K562 (cell line): ENCODE data around the gene CAPN13. TPM values are rescaled to one million over a fixed set of nuclear protein-coding genes. Genes with fewer than 3 reads are reported as not detected.

ENCODE experiments used
- ATAC-seq: fragments of 200-7000 bp; cut with Tn5 transposase; 3 replicates; pipeline ENCODE4 v1.9.1; 2020; ENCODE audit warnings: moderate library complexity
- BruUV-seq: library from RNA; stranded (reverse); fragments of 400-500 nt; replicated peaks from 2 replicates; lab custom pipeline; 2021; lab: Mats Ljungman, UMichigan
- CTCF ChIA-PET: fragments of 300-600 bp; formaldehyde crosslinking; extraction: SDS; loops from one replicate; lab custom pipeline; 2021; ENCODE audit warnings: low intra/inter-chr PET ratio; lab: Yijun Ruan, JAX
- POLR2A ChIA-PET: fragments of 300-600, 350-650 bp; sonication (Branson Sonifier 250); formaldehyde crosslinking; extraction: SDS; loops from one replicate; lab custom pipeline; 2021; ENCODE audit warnings: antibody characterized with exemption, inconsistent platforms; lab: Yijun Ruan, JAX
- DNase-seq, 4 experiments: peaks; one replicate each; pipeline versions ENCODE4 v3.0.0 to v3.0.0-alpha.2; 2011 to 2018; ENCODE audit warnings: low spot score in 3 of 4, mixed read lengths in 3 of 4; ENCODE audit errors: extremely low read depth in 1 of 4
- FAIRE-seq: peaks from 2 replicates; lab custom pipeline; 2011; peaks lifted over from hg19 to GRCh38; lab: Jason Lieb, UNC
- H2AFZ ChIP-seq: 2 replicates; pipeline ENCODE4 v1.6.0; 2011; ENCODE audit warnings: low read depth, low read length, control low read depth, inconsistent platforms
- H3K27ac ChIP-seq: fragments of 200-600 bp; 3 replicates; pipeline ENCODE4 v1.8.0; 2011; ENCODE audit warnings: low read depth, mild to moderate bottlenecking, control low read depth, inconsistent platforms, low read length, moderate library complexity, mixed read lengths; ENCODE audit errors: extremely low read depth
- H3K27me3 ChIP-seq, 2 experiments: fragments of 300-600 bp in 1 of 2; 2 replicates in 1 of 2; 3 replicates in 1 of 2; pipeline versions ENCODE4 v1.6.0 to v1.8.0; 2011; ENCODE audit warnings: inconsistent platforms in 2 of 2, low read length in 2 of 2, mild to moderate bottlenecking in 1 of 2, mixed read lengths in 1 of 2, moderate library complexity in 1 of 2; ENCODE audit not compliant: control insufficient read depth in 2 of 2, insufficient read depth in 2 of 2
- H3K36me3 ChIP-seq: fragments of 300-600 bp; 3 replicates; pipeline ENCODE4 v1.8.0; 2011; ENCODE audit warnings: mild to moderate bottlenecking, low read length, inconsistent platforms; ENCODE audit not compliant: control insufficient read depth, insufficient read depth
- H3K4me1 ChIP-seq, 2 experiments: fragments of 200-600 bp in 1 of 2; replicated peaks in 1 of 2; 2 replicates in 1 of 2; 3 replicates in 1 of 2; pipeline versions ENCODE4 v1.5.1 to v1.8.0; 2011; ENCODE audit warnings: inconsistent platforms in 2 of 2, low read length in 2 of 2, mild to moderate bottlenecking in 1 of 2, mixed read lengths in 1 of 2, moderate library complexity in 1 of 2; ENCODE audit not compliant: control insufficient read depth in 2 of 2, insufficient read depth in 2 of 2
- H3K4me2 ChIP-seq: 2 replicates; pipeline ENCODE4 v1.6.1; 2011; ENCODE audit warnings: low read length, control low read depth, inconsistent platforms, mixed read lengths; ENCODE audit not compliant: insufficient read depth
- H3K4me3 ChIP-seq: fragments of 200-600 bp; sonication (generic), shearing (Covaris generic); 2 replicates; pipeline ENCODE4 v1.5.1; 2016; ENCODE audit warnings: control low read depth, inconsistent platforms
- H3K79me2 ChIP-seq: fragments of 200-600 bp; 3 replicates; pipeline ENCODE4 v1.8.0; 2011; ENCODE audit warnings: low read length, inconsistent platforms; ENCODE audit not compliant: control insufficient read depth, insufficient read depth
- H3K9ac ChIP-seq, 2 experiments: 2 replicates each; pipeline versions ENCODE4 v1.6.0 to v1.6.1; 2011; ENCODE audit warnings: low read depth in 2 of 2, low read length in 2 of 2, control low read depth in 1 of 2, inconsistent platforms in 1 of 2, mild to moderate bottlenecking in 1 of 2, mixed read lengths in 1 of 2; ENCODE audit not compliant: insufficient read depth in 1 of 2
- H3K9me1 ChIP-seq: one replicate; pipeline ENCODE4 v1.6.0; 2011; ENCODE audit warnings: inconsistent platforms, mild to moderate bottlenecking, low read length, moderate library complexity; ENCODE audit not compliant: control insufficient read depth, insufficient read depth
- H3K9me3 ChIP-seq: replicated peaks from 2 replicates; pipeline ENCODE4 v1.5.1; 2011; ENCODE audit warnings: low read depth, low read length, inconsistent platforms; ENCODE audit not compliant: control insufficient read depth, insufficient read depth
- H4K20me1 ChIP-seq: replicated peaks from 2 replicates; pipeline ENCODE4 v1.6.1; 2011; ENCODE audit warnings: low read length, inconsistent platforms, mixed read lengths; ENCODE audit not compliant: control insufficient read depth, insufficient read depth
- ATF3 ChIP-seq, 2 experiments: fragments of 450-650 bp in 1 of 2; sonication (generic) in 1 of 2; formaldehyde crosslinking in 1 of 2; IDR thresholded peaks in 1 of 2; conservative IDR thresholded peaks in 1 of 2; 2 replicates each; pipeline versions ENCODE4 v1.6.1 to v1.8.1; 2016 to 2023; ENCODE audit warnings: mild to moderate bottlenecking in 2 of 2, moderate library complexity in 2 of 2, inconsistent platforms in 1 of 2, missing genetic modification reagents in 1 of 2
- CHD1 ChIP-seq: fragments of 200-600 bp; sonication (generic); IDR thresholded peaks from one replicate; pipeline ENCODE4 v1.6.1; 2012; ENCODE audit warnings: mild to moderate bottlenecking, moderate library complexity, low read length, inconsistent platforms
- DIDO1 ChIP-seq: fragments of 450-650 bp; IDR thresholded peaks from 2 replicates; pipeline ENCODE4 v1.6.1; 2016; ENCODE audit warnings: low read depth, missing biosample characterization, missing genetic modification characterization
- DPF2 ChIP-seq: fragments of 450-650 bp; IDR thresholded peaks from 2 replicates; pipeline ENCODE4 v1.6.1; 2016
- EGR1 ChIP-seq: fragments of 450-650 bp; conservative IDR thresholded peaks from 2 replicates; pipeline ENCODE4 v1.6.1; 2017; ENCODE audit warnings: mild to moderate bottlenecking
- ERF ChIP-seq: fragments of 450-650 bp; formaldehyde crosslinking; IDR thresholded peaks from 2 replicates; pipeline ENCODE4 v1.4.0; 2020; ENCODE audit warnings: mild to moderate bottlenecking, mixed read lengths
- FOXP1 ChIP-seq: sonication (generic); formaldehyde crosslinking; IDR thresholded peaks from 2 replicates; pipeline ENCODE4 v1.8.0; 2022; ENCODE audit warnings: mild to moderate bottlenecking, missing genetic modification reagents
- GABPB1 ChIP-seq: sonication (generic); formaldehyde crosslinking; IDR thresholded peaks from 2 replicates; pipeline ENCODE4 v1.8.0; 2022; ENCODE audit warnings: mild to moderate bottlenecking, missing genetic modification reagents
- HNRNPK ChIP-seq: fragments of 200-400 bp; formaldehyde crosslinking; IDR thresholded peaks from one replicate; pipeline ENCODE4 v1.6.1; 2018; ENCODE audit warnings: mild to moderate bottlenecking, low read depth, low read length; ENCODE audit not compliant: poor library complexity, severe bottlenecking
- POLR2AphosphoS2 ChIP-seq: IDR thresholded peaks from 2 replicates; pipeline ENCODE4 v1.6.1; 2012; ENCODE audit warnings: low read length, improper control_type of control experiment
- RBM15 ChIP-seq: fragments of 200-400 bp; formaldehyde crosslinking; IDR thresholded peaks from 2 replicates; pipeline ENCODE4 v1.6.1; 2018; ENCODE audit warnings: mild to moderate bottlenecking, low read length, moderate library complexity; ENCODE audit not compliant: insufficient read depth
- SMC3 ChIP-seq: conservative IDR thresholded peaks from 2 replicates; pipeline ENCODE4 v1.6.1; 2011; ENCODE audit warnings: low read depth, low read length, improper control_type of control experiment; ENCODE audit not compliant: insufficient read depth
- ZBTB43 ChIP-seq: sonication (generic); formaldehyde crosslinking; IDR thresholded peaks from 2 replicates; pipeline ENCODE4 v1.8.0; 2023; ENCODE audit warnings: mild to moderate bottlenecking, missing genetic modification reagents
- ZNF239 ChIP-seq: fragments of 250-450 bp; sonication (Bioruptor Pico); IDR thresholded peaks from 2 replicates; pipeline ENCODE4 v1.4.0; 2020; ENCODE audit warnings: mild to moderate bottlenecking
- ZNF282 ChIP-seq: sonication (generic); formaldehyde crosslinking; IDR thresholded peaks from 2 replicates; pipeline ENCODE4 v1.8.1; 2023; ENCODE audit warnings: missing genetic modification reagents
- ZNF76 ChIP-seq: fragments of 250-450 bp; sonication (Bioruptor Pico); IDR thresholded peaks from 2 replicates; pipeline ENCODE4 v1.4.0; 2020; ENCODE audit warnings: mild to moderate bottlenecking, moderate library complexity, borderline replicate concordance
- WGBS: fragments of 100-300 bp; shearing (Covaris generic); methylation state at CpG from one replicate; pipeline ENCODE4 v1.1.6; 2016; ENCODE audit warnings: low coverage, mixed read lengths; ENCODE audit not compliant: insufficient coverage; ENCODE audit errors: missing lambda C conversion rate; 5-methylcytosine and 5-hydroxymethylcytosine counted together
- in situ Hi-C: fragments of 300-500 bp; cut with MboI; formaldehyde crosslinking; loops from 4 replicates; pipeline ENCODE4 v1.15.0; 2018; ENCODE audit warnings: inconsistent platforms, mixed read lengths
- intact Hi-C: fragments of 100-400 bp; cut with micrococcal nuclease; formaldehyde crosslinking; loops from 2 replicates; pipeline ENCODE4 v1.14.2; 2022
- polyA plus RNA-seq, 8 experiments: library from polyadenylated mRNA; depleted of rRNA in 4 of 8; stranded (reverse) in 5 of 8; unstranded in 3 of 8; fragments of >200 nt; fragmentation: Nextera tagmentation in 2 of 8; fragmentation: Illumina TruSeq in 1 of 8; extraction: Ambion mirVana in 2 of 8; extraction: Trizol in 1 of 8; gene quantifications; 2 replicates each; pipeline versions ENCODE4 v1.2.1 to v1.2.3, GENCODE V29; 2011 to 2014; ENCODE audit warnings: inconsistent platforms in 1 of 8, missing spikeins in 1 of 8
- total RNA-seq, 7 experiments: library from RNA; depleted of rRNA in 6 of 7; stranded (reverse); fragments of >200 nt in 6 of 7; fragmentation: Illumina TruSeq in 2 of 7; extraction: Trizol in 2 of 7; gene quantifications; 2 replicates each; pipeline versions ENCODE4 v1.2.1 to v1.2.3, GENCODE V29; 2011 to 2021; ENCODE audit warnings: low replicate concordance in 1 of 7

Gene CAPN13
- total and polyA plus RNA-seq, 9 of the 15 experiments (the other 6 are each of a cell fraction or from before 2014, with no cell fraction given), result not detected

GRCh38 chr2:30800159-30800558 lies 7.1 kb downstream of the CAPN13 start (continued):
- TF ChIP-seq ZBTB43 (CRISPR knock-in tag) (no peak), RBM15 (no peak), GABPB1 (CRISPR knock-in tag) (no peak), ZNF282 (CRISPR knock-in tag) (no peak)

GRCh38 chr2:30799366-30799765 lies 7.9 kb downstream of the CAPN13 start:
- CTCF ChIA-PET, result no interaction called here
- intact Hi-C loops (no loop called here), in situ Hi-C loops (no loop called here)
- Histone ChIP-seq H3K4me1 (no peaks in the 10 kb centered on the region), H3K4me3 (no peak overlapping the region), H3K9ac (no peak overlapping the region), H3K79me2 (no peaks in the 10 kb centered on the region), H2AFZ (no peak overlapping the region), H3K27me3 (peaks cover 3 to 28% of the 10 kb centered on the region in 2 experiments; a peak in 3 of 5 replicates), H4K20me1 (no peaks in the 10 kb centered on the region), H3K9me3 (no peaks in the 10 kb centered on the region), H3K36me3 (no peaks in the 10 kb centered on the region), H3K9me1 (peaks cover 2% of the 10 kb centered on the region), H3K4me2 (no peak overlapping the region), H3K27ac (no peak overlapping the region)
- POLR2A ChIA-PET, result interaction anchor here (0.6 to 0.7 kb wide), 2 partner anchors 9 to 33 kb away, joined by 3 read pairs; no protein-coding TSS in a partner anchor
- ATAC-seq (no peak), FAIRE-seq (no peak), DNase-seq (no peak)
- TF ChIP-seq POLR2AphosphoS2 (no peak), HNRNPK (no peak), ATF3 (IDR thresholded peaks at IDR 0.05) (no peak), ATF3 (CRISPR knock-in tag; conservative IDR thresholded peaks at IDR 0.05) (no peak), CHD1 (no peak), FOXP1 (CRISPR knock-in tag) (no peak), ZNF76 (CRISPR knock-in tag) (no peak), ZNF239 (no peak), SMC3 (no peak), ERF (CRISPR knock-in tag) (no peak), DPF2 (no peak), DIDO1 (tag) (no peak), EGR1 (no peak)
- 2% methylated on average over 5 of the region's 5 CpGs for WGBS
- no TSS peak for BruUV-seq
